Putamen (tissue), 1 donor: ENCODE measurements around the gene RBKS.
"Not testable (repeated sequence)": the region's sequence is repeated elsewhere in the genome, so short reads cannot be mapped to it uniquely, and the experiment has no call there.

Source experiments
- DNase-seq: peaks from one replicate; pipeline ENCODE4 v3.0.0-alpha.2; 2016; ENCODE audit warnings: low spot score

RBKS gene

DNA sequence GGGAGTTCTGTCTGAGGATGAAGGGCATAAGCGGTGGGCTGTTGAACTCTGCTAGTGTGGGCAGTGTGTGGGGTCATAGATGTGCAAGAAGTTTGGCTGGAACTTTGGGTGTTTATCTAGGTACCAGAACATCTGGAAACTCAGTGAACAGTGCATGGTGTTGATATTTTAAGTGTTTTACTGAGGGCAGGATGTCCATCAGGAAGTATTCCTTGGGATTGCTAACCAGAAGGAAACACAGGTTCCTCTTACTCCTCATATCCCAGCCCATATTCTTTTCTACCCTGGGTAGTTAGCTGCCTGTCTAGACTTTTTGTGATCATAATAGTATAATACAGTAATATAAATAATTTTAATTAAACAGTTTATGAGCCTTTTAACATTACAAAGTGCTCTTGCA is 15.9 kb upstream of the RBKS start:
- DNase-seq, result no peak

- DNase-seq, result no peak
Observed at GRCh38 chr2:27904405-27904665, 14.1 kb upstream of the RBKS start.

DNA sequence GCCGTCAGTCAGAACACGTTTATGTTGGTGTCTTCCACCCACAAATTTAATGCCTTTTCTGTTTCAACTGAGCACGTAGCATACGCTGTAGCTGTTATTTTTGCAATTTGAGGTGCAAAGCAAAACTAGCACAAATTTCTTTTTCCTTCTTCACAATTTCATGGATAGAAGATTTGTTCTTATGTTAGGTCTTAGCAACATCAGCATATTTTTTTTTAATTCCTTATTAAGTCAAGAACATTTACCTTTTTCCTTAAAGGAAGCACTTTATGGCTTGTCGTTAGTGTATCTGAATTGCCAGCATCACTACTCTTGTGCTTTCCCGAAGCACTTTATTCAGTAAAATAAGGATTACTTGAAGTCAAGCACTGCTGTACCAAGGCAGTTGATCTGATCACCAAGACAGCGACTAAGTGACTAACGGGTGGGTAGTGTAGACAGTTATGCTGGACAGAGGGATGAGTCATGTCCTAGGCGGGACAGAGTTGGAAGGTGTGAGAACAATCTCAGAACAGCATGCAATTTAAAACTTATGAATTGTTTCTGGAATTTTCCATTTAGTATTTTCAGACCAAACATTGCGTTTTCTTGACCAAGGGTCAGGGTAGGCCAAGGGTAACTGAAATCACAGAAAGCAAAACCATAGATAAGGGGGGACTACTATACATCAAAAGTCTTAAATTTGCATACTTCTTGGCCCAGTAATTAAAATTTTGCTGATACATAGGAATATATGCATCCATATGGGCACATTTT is 13.6 kb upstream of the RBKS start:
- DNase-seq, result no peak

DNA sequence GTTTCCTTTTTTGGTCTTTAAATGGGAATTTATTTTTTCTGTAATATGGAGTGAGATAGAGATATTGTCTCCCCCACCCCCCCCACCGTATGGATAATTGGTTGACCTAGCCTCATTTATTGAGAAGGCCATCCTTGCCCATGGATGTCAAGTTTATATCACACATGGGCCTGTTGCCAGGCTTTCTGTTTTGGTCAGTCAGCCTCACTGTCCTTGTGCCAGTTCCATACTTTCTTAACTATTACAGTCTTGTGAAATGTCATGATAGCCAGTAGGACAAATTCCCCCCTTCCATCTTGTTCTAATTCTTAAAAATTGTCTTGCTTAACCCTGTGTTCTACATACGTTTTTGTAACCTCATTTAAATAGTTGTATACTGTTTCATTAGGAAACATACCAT is 12.8 kb upstream of the RBKS start:
- no peak for DNase-seq

GRCh38 chr2:27902098-27902497 is 11.9 kb upstream of the RBKS start:
- no peak for DNase-seq

DNA sequence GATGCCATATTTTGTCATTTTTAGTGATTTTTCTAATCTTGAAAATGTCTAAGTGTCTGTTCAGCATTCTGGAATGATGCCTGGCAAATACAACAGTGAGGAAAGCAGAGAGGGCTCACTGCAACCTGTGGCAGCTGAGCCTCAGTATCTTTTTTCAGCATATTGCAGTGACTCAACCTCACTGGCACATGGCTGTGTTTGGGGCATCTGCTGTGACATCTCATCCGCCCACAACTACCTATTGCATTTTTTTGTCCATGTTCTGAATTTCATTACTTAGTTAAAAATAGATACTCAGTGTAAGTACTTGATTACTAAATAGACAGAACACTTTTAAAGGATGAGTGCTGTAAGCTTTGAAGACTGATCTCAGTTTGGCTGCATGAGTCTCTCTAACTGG is 11.0 kb upstream of the RBKS start:
- no peak for DNase-seq

DNA sequence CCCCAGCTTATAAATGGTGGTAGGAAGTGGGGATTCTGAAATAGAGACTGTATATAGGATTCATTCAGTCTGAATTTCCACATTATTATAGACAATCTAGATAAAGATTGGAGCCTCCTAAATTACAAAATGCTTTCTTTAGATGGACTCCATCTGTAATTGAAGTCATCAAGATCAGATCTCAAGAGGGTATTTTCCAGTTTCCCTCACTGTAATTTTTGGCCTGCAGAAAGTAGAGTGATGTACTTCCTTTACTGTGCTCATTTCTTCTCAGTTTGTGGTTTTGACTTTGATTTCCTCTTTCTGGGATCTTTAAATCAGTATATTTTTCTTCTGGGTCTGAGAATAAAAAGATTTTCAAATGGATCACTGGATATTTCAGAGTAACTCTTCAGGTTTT is 7.5 kb upstream of the RBKS start:
- no peak for DNase-seq

- no peak for DNase-seq
Observed at GRCh38 chr2:27893006-27893405, 2.8 kb upstream of the RBKS start.

DNA sequence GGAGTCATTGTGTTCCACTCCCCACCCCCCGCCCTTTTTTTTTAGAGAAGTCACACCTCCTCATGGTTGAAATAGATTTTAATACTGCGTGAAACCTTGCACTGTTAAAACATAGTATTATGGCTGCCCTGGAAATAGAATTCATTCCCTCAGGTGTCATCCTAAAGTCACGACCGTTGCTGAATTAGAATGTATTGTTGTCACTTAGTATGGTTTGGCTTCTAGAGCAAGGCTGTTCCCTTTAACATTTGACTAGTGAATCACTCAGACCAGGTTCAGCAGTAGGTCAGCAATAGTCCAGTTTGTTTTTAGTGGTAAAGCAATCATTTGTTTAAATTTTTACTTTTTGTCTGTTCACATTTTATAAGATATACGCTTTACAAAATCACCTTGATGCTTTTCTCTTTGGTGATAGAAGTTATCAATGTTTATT is 1.5 kb upstream of the RBKS start:
- DNase-seq, result no peak

DNA sequence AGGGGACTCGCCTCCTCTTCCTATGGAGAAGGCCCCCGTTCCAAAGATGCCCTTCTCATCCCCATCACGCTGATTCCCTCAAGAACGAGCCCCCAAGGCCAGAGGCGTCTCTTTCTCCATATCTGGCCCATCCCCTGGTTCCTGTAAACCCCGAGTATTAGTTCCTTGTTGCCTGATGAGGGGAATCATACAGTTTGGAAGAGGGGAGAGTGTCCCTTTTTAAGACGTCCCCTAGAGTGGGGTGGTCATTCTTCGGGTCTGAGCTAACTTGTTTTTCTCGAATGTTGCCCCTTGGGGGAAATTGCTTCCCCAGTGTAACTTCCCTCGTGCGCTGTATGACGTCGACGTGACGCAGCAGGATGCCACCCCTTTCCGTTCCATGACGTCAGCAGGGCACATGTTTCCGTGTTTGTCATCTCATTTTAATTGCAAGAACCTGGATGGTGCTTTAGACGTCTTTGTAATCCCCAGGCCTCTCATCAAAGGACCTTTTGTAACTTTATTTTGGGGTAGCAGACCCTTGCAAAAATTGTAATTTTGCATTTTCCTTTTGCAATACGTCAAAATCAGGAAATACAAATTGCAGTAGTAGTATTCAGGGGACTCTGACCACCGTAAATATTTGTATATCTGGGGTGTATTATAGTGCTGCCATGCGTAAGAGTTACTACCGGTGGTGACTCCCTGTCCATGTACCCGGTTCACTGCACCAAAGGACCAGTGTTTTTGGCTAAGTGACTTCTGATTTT is 911 bp upstream of the RBKS start:
- peak; percentile 55 for DNase-seq

GRCh38 chr2:27889774-27890145 is 427 bp downstream of the RBKS start:
- no peak for DNase-seq

GRCh38 chr2:27888790-27889189 is 1.4 kb downstream of the RBKS start:
- no peak for DNase-seq

DNA sequence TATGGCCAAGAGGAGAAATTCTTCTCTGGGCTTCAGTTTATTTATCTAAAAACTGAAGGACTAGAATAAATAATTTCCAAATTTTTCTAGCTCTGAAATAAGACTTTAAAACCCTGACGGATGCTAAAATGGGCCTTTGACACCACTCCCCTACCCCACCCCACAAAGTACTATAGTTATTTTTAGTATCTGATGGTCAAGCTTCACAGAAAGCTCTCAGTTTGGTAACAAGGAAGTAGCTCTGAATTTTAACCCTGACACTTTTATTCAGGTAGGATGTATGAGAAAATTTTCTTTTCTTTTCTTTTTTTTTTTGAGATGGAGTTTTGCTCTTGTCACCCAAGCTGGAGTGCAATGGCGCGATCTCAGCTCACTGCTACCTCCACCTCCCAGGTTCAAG is 2.4 kb downstream of the RBKS start:
- DNase-seq, result no peak

DNA sequence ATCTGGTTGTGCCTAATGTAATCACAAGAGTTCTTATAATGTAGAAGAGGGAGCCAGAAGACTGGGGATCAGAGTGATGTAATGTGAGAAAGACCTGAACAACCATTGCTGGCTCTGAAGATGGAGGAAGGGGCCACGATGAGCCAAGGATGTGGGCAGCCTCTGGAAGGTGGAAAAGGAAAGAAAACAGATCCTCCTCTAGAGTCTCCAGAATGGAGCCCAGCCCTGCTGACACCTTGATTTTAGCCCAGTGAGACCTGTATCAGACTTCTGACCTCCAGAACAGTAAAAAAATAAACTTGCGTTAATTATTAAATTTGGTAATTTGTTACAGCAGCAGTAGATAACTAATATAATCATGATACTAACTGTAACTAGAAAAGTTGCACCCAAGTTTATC is 3.1 kb downstream of the RBKS start:
- no peak for DNase-seq

GRCh38 chr2:27886322-27886721 is 3.9 kb downstream of the RBKS start:
- no peak for DNase-seq

DNA sequence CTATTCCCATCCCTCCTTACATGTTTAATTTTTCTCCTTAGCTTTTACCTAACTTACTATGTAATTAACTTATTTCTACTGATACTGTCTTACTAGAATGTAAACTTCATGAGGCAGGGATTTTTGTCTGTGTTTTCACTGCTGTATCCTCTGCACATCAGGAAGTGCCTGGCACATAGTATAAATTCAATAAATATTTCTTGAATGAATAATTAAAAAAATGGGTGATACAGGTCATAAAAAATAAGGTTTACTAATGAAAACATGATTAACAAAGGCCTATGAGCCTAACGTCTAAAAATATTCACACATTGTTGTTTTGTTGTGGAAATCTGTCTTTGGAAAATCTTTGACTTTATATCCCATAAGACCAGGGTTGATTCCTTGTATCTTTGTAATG is 4.5 kb downstream of the RBKS start:
- no peak for DNase-seq

- DNase-seq, result no peak
Observed at GRCh38 chr2:27885234-27885633, 5.0 kb downstream of the RBKS start.

GRCh38 chr2:27884601-27885000 is 5.6 kb downstream of the RBKS start:
- no peak for DNase-seq

DNA sequence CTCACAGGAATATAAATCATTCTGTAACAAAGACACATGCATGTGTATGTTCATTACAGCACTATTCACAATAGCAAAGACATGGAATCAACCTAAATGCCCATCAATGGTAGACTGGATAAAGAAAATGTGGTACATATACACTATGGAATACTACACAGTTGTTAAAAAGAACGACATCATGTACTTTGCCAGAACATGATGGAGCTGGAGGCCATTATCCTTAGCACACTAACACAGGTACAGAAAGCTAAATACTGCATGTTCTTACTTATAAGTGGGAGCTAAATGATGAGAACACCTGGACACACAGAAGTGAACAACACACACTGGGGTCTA is 7.6 kb downstream of the RBKS start:
- DNase-seq, result not testable (repeated sequence)

DNA sequence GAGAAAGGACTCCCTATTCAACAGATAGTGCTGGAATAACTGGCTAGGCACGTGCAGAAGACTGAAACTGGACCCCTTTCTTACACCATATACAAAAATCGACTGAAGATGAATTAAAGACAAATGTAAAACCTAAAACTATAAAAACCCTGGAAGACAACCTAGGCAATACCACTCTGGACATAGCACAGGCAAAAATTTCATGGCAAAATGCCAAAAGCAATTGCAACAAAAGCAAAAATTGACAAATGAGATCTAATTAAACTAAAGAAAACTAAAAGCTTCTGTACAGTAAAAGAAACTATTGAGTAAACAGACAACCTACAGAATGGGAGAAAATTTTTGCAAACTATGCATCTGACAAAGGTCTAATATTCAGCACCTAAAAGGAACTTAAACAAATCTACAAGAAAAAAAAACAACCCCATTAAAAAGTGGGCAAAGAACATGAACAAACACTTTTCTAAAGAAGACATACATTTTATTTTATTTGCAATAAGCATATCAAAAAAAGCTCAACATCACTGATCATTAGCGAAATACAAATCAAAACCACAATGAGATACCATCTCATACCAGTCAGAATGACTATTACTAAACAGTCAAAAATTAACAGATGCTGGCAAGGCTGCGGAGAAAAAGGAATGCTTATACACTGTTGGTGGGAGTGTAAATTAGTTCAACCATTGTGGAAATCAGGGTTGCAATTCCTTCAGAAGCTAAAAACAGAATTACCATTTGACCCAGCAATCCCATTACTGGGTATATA is 8.2 kb downstream of the RBKS start:
- DNase-seq, result not testable (repeated sequence)

DNA sequence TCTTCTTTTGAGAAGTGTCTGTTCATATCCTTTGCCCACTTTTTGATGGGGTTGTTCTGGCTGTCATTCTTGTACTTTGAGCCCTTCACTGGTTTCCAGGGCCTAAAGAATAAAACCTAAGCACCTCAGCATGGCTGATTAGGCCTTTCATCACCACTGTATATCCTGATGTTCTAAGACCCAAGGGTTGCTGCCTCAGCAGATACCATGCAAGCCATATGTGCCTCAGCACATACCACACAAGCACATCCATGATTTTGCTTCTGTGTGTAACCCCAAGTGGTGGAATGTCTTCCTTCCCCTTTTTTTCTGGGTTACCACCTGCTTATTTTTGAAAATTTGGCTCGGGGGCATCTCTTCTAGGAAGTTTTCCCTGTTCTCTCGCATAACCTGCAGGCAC is 11.4 kb downstream of the RBKS start:
- no peak for DNase-seq

- no peak for DNase-seq
Observed at GRCh38 chr2:27875089-27875881, 14.9 kb downstream of the RBKS start.

- DNase-seq, result no peak
Observed at GRCh38 chr2:27873091-27873490, 17.1 kb downstream of the RBKS start.
